ENCODE results near the gene APOO.
"Not testable (repeated sequence)": the region's sequence is repeated elsewhere in the genome, so short reads cannot be mapped to it uniquely, and the experiment has no call there.

DNA sequence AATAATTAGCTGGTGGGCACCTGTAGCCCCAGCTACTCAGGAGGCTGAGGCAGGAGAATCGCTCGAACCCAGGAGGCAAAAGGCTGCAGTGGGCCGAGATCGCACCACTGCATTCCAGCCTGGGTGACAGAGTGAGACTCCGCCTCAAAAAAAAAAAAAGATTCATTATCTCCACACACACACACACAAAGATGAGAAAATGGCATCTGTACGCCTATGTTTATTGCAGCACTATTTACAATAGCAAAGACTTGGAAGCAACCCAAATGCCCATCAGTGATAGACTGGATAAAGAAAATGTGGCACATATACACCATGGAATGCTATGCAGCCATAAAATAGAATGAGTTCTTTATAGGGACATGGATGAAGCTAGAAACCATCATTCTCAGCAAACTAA is 12.7 kb downstream of the APOO start:
- TF ChIP-seq, protein P1, sequence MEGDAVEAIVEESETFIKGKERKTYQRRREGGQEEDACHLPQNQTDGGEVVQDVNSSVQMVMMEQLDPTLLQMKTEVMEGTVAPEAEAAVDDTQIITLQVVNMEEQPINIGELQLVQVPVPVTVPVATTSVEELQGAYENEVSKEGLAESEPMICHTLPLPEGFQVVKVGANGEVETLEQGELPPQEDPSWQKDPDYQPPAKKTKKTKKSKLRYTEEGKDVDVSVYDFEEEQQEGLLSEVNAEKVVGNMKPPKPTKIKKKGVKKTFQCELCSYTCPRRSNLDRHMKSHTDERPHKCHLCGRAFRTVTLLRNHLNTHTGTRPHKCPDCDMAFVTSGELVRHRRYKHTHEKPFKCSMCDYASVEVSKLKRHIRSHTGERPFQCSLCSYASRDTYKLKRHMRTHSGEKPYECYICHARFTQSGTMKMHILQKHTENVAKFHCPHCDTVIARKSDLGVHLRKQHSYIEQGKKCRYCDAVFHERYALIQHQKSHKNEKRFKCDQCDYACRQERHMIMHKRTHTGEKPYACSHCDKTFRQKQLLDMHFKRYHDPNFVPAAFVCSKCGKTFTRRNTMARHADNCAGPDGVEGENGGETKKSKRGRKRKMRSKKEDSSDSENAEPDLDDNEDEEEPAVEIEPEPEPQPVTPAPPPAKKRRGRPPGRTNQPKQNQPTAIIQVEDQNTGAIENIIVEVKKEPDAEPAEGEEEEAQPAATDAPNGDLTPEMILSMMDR (IDR thresholded peaks at IDR 0.05; ENCODE audit: low read depth, low read length, missing input control) = not testable (repeated sequence)
- TF ChIP-seq, protein P2, sequence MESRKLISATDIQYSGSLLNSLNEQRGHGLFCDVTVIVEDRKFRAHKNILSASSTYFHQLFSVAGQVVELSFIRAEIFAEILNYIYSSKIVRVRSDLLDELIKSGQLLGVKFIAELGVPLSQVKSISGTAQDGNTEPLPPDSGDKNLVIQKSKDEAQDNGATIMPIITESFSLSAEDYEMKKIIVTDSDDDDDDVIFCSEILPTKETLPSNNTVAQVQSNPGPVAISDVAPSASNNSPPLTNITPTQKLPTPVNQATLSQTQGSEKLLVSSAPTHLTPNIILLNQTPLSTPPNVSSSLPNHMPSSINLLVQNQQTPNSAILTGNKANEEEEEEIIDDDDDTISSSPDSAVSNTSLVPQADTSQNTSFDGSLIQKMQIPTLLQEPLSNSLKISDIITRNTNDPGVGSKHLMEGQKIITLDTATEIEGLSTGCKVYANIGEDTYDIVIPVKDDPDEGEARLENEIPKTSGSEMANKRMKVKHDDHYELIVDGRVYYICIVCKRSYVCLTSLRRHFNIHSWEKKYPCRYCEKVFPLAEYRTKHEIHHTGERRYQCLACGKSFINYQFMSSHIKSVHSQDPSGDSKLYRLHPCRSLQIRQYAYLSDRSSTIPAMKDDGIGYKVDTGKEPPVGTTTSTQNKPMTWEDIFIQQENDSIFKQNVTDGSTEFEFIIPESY (IDR thresholded peaks at IDR 0.05) = not testable (repeated sequence)
